Measurements from ENCODE around the gene OR13A1. TPM values are rescaled to one million over a fixed set of nuclear protein-coding genes. Genes with fewer than 3 reads are reported as not detected.
"Not testable (repeated sequence)": the region's sequence is repeated elsewhere in the genome, so short reads cannot be mapped to it uniquely, and the experiment has no call there.

Gene OR13A1
- total RNA-seq, 1 experiment from 2014 or later: not detected

DNA sequence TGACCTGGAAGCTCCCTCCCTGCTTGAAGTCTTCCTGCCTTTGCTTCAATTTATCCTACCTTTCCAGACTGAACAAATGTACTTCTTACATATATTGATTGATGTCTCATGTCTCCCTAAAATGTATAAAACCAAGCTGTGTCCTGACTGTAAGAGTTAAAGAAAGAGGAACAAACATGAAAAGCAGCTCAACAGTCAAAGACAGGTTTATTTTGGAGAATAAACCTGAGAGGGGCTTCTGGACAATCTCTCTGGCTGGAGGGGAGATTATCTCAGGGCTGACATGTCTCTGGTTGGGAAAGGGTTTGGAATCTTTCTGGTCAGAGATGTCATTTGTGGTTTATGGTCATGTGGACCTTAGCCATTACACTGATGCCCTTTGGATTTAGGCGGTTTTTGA is 41.0 kb downstream of the OR13A1 start:
- POLR2A ChIA-PET (ENCODE audit: low non-redundant PET): no interaction called here
- no peak for DNase-seq (ENCODE audit: low spot score)
- Histone ChIP-seq H3K27me3 (replicated peaks; ENCODE audit: insufficient read depth, low read depth, low read length, poor library complexity) (no peaks in the 10 kb centered on the region), H3K4me1 (ENCODE audit: insufficient read depth, low read length, poor library complexity, severe bottlenecking) (no peaks in the 10 kb centered on the region), H3K36me3 (ENCODE audit: insufficient read depth, low read length, poor library complexity, severe bottlenecking) (no peaks in the 10 kb centered on the region), H3K27ac (ENCODE audit: low read depth, low read length, poor library complexity, severe bottlenecking) (no peak overlapping the region), H3K9me3 (ENCODE audit: low read depth, low read length, poor library complexity, severe bottlenecking) (no peaks in the 10 kb centered on the region), H3K4me3 (ENCODE audit: low read depth, low read length, poor library complexity, severe bottlenecking) (no peak overlapping the region)
- BruUV-seq (replicated peaks): no TSS peak
- intact Hi-C loops (cut with micrococcal nuclease; ENCODE audit: unreplicated experiment): no loop called here
- no peak for TF ChIP-seq EZH2 (IDR thresholded peaks at IDR 0.05; ENCODE audit: borderline replicate concordance, low read depth, low read length, poor library complexity, severe bottlenecking)
- CTCF ChIA-PET: no interaction called here

DNA sequence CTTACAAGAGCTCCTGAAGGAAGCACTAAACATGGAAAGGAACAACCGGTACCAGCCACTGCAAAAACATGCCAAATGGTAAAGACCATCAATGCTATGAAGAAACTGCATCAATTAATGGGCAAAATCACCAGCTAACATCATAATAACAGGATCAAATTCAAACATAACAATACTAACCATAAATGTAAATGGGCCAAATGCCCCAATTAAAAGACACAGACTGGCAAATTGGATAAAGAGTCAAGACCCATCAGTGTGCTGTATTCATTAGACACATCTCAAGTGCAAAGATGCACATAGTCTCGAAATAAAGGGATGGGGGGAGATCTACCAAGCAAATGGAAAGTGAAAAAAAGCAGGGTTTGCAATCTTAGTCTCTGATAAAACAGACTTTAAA is 47.6 kb downstream of the OR13A1 start:
- H3K9me3 ChIP-seq (ENCODE audit: low read depth, low read length, poor library complexity, severe bottlenecking); CTCF ChIA-PET; H3K27ac ChIP-seq (ENCODE audit: low read depth, low read length, poor library complexity, severe bottlenecking); H3K4me1 ChIP-seq (ENCODE audit: insufficient read depth, low read length, poor library complexity, severe bottlenecking); H3K36me3 ChIP-seq (ENCODE audit: insufficient read depth, low read length, poor library complexity, severe bottlenecking); H3K4me3 ChIP-seq (ENCODE audit: low read depth, low read length, poor library complexity, severe bottlenecking); DNase-seq (ENCODE audit: low spot score); H3K27me3 ChIP-seq (replicated peaks; ENCODE audit: insufficient read depth, low read depth, low read length, poor library complexity); intact Hi-C loops (cut with micrococcal nuclease; ENCODE audit: unreplicated experiment); BruUV-seq (replicated peaks); POLR2A ChIA-PET (ENCODE audit: low non-redundant PET): not testable (repeated sequence)

DNA sequence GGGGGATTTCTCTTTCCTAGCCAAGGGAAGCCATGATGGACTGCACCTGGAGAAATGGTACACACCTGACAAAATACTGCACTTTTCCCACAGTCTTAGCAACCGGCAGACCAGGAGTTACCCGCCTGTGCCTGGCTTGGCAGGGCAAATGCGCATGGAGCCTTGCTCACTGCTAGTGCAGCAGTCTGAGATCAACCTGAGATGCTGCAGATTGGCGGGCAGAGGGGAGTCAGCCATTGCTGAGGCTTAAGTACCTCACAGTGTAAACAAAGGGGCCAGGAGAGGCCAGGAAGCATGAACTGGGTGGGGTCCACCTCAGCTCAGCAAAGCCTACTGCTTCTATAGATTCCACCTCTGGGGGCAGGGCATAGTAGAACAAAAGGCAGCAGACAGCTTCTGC is 49.4 kb downstream of the OR13A1 start:
- peaks cover 7% of the 10 kb centered on the region for H3K27me3 ChIP-seq (replicated peaks; ENCODE audit: insufficient read depth, low read depth, low read length, poor library complexity)
- no peaks in the 10 kb centered on the region for H3K9me3 ChIP-seq (ENCODE audit: low read depth, low read length, poor library complexity, severe bottlenecking)
- H3K4me3 ChIP-seq (ENCODE audit: low read depth, low read length, poor library complexity, severe bottlenecking): no peak overlapping the region
- no peak for TF ChIP-seq EZH2 (IDR thresholded peaks at IDR 0.05; ENCODE audit: borderline replicate concordance, low read depth, low read length, poor library complexity, severe bottlenecking)
- TF ChIP-seq, protein P1, sequence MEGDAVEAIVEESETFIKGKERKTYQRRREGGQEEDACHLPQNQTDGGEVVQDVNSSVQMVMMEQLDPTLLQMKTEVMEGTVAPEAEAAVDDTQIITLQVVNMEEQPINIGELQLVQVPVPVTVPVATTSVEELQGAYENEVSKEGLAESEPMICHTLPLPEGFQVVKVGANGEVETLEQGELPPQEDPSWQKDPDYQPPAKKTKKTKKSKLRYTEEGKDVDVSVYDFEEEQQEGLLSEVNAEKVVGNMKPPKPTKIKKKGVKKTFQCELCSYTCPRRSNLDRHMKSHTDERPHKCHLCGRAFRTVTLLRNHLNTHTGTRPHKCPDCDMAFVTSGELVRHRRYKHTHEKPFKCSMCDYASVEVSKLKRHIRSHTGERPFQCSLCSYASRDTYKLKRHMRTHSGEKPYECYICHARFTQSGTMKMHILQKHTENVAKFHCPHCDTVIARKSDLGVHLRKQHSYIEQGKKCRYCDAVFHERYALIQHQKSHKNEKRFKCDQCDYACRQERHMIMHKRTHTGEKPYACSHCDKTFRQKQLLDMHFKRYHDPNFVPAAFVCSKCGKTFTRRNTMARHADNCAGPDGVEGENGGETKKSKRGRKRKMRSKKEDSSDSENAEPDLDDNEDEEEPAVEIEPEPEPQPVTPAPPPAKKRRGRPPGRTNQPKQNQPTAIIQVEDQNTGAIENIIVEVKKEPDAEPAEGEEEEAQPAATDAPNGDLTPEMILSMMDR (conservative IDR thresholded peaks at IDR 0.05; ENCODE audit: low read depth, low read length): no peak
- H3K36me3 ChIP-seq (ENCODE audit: insufficient read depth, low read length, poor library complexity, severe bottlenecking): no peaks in the 10 kb centered on the region
- no peaks in the 10 kb centered on the region for H3K4me1 ChIP-seq (ENCODE audit: insufficient read depth, low read length, poor library complexity, severe bottlenecking)
- H3K27ac ChIP-seq (ENCODE audit: low read depth, low read length, poor library complexity, severe bottlenecking): no peak overlapping the region
- ChIA-PET CTCF (no interaction called here), POLR2A (ENCODE audit: low non-redundant PET) (no interaction called here)
- intact Hi-C loops (cut with micrococcal nuclease; ENCODE audit: unreplicated experiment): no loop called here
- DNase-seq (ENCODE audit: low spot score): no peak
- no TSS peak for BruUV-seq (replicated peaks)

DNA sequence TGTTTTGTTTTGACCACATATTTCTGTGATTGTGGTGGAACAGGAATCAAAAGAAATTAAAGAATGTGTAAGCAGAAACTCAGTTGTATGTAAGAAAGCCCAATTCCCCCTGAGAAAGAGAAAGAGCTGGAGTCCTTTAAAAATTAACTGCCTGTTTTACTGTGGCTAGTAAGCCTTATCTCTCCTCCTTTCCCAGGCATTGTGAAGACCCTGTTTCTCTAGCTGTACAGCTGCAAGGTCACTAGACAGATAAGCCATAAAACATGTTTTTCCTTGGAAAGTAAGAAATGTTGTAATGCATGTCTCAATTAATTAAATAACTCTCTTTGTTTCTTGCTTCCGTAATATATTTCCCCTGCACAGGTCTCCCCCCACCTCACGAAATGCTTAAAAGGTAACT is 53.5 kb downstream of the OR13A1 start:
- intact Hi-C loops (cut with micrococcal nuclease; ENCODE audit: unreplicated experiment): no loop called here
- Histone ChIP-seq H3K4me1 (ENCODE audit: insufficient read depth, low read length, poor library complexity, severe bottlenecking) (no peaks in the 10 kb centered on the region), H3K36me3 (ENCODE audit: insufficient read depth, low read length, poor library complexity, severe bottlenecking) (no peaks in the 10 kb centered on the region), H3K27ac (ENCODE audit: low read depth, low read length, poor library complexity, severe bottlenecking) (no peak overlapping the region), H3K9me3 (ENCODE audit: low read depth, low read length, poor library complexity, severe bottlenecking) (no peaks in the 10 kb centered on the region), H3K27me3 (replicated peaks; ENCODE audit: insufficient read depth, low read depth, low read length, poor library complexity) (peaks cover 7% of the 10 kb centered on the region), H3K4me3 (ENCODE audit: low read depth, low read length, poor library complexity, severe bottlenecking) (no peak overlapping the region)
- TF ChIP-seq, protein P1 (conservative IDR thresholded peaks at IDR 0.05; ENCODE audit: low read depth, low read length): no peak
- POLR2A ChIA-PET (ENCODE audit: low non-redundant PET): no interaction called here
- DNase-seq (ENCODE audit: low spot score): no peak
- BruUV-seq (replicated peaks): no TSS peak
- CTCF ChIA-PET: no interaction called here
